GM21528 (cell line): Measurements from ENCODE around the gene WFDC1.

Experiments
- ATAC-seq: cut with Tn5 transposase; IDR thresholded peaks from one replicate; pipeline ENCODE4 v1.9.1; 2021; ENCODE audit warnings: mild to moderate bottlenecking, moderate library complexity; ENCODE audit not compliant: unreplicated experiment, low FRiP score

The WFDC1 gene

DNA sequence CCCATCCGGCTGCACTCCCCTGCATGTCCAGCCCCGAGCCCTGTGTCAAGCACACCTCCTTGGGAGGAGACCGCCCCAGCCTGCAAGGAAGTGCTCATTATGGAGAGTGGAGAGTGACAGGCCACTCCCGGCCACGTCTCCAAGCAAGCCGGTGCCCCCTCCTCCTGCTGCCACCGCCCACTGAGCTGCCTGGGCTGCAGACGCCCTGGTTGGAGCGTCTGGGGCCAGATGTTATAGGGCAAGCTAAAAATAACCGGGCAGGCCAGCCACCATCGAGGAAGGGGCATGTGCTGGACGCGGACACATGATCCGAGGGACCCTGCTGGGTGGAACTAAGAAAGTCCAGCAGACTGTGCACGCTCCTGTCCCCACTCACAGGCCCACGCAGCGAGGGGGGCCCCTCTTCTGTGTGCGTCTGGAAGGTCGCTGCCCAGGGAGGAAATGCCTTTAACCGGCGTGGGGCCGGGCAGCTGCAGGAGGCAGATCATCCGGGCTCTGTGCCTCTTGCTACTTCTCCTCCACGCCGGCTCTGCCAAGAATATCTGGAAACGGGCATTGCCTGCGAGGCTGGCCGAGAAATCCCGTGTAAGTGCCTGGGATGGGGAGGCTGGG, at the start of gene WFDC1:
Gene WFDC1 (plus strand): TSS at position 348 of the 612 bp plus-strand sequence. CDS start 94 bp downstream, at position 442.
- no peak for ATAC-seq

DNA sequence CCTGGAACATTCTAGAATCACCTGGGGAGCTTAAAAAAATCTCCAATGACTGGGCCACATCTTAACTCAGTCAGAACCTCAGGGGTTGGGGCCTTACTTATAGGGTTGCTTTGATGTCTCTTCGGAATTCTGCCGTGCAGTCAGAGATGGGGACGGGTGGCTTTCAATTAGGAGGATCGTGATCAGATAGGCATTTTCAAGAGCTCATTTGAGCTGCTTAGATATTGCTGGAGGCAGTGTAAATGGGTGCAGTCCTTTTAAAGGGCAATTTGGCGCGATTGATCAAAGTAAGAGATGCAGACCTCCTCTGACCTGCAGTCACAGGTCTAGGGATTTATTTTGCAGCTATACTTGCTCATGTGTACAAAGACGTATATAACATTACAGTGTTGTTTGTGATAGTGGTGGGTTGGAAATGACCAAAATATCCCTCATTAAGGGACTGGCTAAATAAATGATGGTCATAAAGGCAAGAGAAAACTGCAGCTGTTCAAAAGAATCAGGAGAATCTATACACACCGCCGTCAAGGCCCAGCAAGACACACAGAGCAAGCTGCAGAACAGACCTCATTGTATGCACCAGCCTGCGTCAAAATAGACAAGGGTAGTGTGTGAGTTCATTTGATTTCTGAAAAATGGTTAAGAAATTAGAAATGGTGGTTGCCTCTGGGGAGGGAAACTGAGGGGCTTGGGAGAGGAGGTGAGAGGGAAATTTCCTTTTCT, 48.6 kb upstream of the WFDC1 start:
- no peak for ATAC-seq

GRCh38 chr16:84246679-84247077, 48.0 kb upstream of the WFDC1 start:
- no peak for ATAC-seq

- no peak for ATAC-seq
Measured at GRCh38 chr16:84247331-84247730, 47.3 kb upstream of the WFDC1 start.

DNA sequence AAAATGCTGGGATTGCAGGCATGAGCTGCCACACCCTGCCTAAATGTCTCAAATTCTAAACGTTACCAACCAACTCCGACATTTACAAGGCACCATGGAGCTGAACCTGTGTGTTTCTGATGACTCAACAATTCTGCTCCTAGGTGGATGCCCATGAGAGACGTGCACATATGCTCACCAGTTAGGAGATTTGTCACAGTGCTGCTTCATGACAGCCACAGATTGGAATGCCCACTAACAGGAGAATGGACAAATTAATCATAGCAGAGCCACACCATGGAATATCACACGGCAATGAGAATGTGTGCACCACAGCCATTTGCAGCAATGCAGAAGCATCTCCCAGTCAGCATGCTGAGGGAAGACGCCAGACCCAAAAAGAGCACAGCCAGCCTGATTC, 46.8 kb upstream of the WFDC1 start:
- ATAC-seq, result no peak

DNA sequence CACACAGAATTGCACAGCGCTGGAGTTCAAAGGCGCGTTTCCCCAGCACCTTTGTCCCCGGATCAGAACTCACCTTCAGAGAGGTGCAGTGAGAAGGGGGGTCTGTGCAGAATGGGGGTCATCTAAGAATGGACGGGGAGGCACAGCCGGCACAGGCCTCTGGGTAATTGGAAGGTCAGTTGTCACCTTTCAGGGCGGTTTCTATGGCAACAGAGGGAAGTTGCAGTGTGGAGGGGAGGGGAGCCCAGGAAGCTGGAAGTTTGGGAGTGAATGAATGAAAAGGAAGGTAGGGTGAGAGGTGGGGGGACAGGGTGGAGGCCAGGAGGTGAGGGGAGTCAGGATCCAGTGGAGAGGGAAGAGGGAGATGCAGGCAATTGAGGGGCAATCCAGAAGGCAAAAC, 42.5 kb upstream of the WFDC1 start:
- no peak for ATAC-seq

DNA sequence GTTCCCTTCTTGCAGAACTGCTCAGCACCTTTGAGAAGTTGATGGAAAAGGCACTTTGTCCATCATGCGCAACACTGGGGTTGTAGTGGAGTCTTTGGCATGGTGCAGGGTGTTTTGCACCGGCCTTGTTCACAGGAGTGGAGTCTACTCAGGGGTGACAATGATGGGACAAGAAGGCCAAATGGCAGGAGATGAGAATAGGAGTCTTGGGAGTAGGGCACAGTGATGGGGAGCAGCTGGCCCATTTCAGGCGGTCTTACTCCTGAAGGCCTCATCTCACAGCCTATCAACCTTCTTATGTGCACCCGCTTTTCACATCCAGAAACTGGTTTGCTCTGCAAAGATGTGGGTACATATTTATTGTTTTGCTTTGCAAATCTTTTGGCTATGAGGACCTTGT, 41.5 kb upstream of the WFDC1 start:
- no peak for ATAC-seq

GRCh38 chr16:84254062-84254461, 40.6 kb upstream of the WFDC1 start:
- no peak for ATAC-seq

DNA sequence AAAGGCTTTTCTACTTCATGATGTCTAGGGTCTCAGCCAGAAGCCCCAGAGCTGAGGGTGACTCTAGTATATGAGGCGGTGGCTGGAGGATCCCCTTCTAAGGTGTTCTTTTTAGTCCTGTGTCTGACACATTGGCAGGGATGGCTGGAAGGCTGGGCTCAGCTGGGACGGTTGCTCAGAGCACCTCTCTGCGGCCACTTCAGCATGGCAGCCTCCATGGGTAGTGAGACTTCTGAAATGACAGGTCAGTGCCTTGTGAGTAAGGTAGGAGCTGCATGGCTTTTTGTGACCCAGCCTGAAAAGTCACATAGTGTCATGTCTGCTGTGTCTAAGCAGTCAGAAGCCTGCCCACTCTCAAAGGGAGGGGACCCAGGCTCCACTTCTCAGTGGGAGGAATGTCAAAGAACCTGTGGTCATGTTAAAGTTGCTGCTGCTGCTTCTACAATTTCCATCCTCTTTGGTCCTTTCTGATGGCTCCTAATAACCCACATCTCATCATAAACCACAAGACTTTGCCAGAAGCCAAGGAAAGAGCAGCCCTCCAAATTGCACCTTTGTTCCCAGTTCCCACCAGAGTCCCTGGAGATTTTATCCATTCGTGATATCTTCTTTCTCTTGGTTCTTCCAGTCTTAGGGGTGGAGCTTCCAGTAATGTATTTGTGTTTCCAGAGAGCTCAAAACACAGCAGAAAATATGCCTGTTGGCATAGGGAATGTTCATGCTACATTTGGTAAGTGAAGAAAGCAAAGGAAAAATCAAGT, 39.4 kb upstream of the WFDC1 start:
- no peak for ATAC-seq

- ATAC-seq, result no peak
Measured at GRCh38 chr16:84258266-84258665, 36.4 kb upstream of the WFDC1 start.

DNA sequence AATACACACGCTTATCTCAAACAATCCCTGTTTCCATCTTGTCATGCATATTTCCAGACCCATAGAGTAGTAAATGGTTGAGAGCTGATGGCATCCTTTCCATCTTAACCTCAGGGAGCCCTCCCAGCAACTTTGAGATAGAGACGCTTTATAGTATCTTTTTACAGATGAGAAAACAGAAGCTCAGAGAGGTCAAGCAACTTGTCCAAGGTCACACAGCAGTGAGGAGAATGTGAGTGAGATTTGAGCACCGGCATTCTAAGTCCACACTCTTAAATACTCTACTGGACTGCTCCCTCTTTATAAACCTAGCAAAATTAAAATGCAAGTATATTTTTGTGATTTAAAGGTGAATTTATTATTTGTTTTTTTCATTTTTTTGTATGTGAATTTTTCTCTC, 35.0 kb upstream of the WFDC1 start:
- no peak for ATAC-seq

DNA sequence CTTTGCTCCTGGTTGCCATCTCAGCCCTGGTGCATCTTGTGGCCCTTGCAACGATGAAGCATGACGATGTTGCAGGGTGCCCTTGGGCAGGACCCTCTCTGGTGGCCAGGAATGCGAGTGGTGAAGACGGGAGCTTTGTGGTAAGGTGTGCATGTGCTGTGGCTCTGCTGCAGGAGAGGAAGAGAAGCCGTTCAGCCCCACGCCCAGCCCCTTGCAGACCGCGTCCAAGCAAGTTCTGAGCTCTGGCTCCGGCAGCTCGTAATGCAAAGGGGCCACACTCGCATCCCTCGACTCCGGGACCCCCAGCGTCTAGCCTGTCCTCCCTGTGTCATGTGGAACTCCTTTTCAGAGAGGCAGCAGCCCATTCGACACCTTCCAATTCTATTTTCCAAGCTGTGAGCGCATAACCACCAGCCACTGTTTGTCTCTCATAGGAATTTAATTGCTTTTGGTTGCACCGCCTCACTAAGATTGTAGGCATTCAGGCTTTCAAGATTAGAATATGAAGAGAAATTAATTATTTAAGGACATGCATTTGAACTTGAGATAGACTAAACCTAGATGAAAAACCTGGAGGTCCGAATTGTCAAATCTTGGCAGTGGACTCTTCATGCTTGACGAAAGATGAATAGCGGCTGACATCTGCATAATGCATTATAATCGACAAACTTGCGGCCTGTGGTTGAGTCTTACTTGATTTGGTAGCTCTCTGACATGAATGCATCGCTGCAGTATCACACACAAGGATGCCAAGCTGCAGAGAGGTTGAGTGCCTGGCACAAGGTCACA, 33.7 kb upstream of the WFDC1 start:
- ATAC-seq, result no peak

DNA sequence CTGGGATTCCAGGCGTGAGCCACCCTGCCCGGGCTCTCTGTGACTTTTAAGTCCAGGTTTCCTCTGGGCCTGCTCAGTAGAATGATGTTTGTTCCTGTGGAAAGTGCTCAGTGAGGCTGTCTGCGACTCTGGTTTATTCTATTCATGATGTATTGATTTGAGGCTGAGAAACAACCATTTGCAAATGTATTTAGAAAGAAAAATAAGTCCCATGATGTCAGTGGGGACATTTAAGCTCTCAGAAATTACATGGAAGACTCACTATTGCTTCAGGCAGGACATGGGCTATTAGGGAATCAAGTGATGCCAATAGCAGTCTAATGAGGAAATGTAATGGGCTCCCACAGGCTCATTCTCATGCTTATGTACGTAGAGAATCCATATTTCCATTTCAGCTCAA, 32.6 kb upstream of the WFDC1 start:
- ATAC-seq, result no peak

GRCh38 chr16:84262939-84263338, 31.7 kb upstream of the WFDC1 start:
- no peak for ATAC-seq

DNA sequence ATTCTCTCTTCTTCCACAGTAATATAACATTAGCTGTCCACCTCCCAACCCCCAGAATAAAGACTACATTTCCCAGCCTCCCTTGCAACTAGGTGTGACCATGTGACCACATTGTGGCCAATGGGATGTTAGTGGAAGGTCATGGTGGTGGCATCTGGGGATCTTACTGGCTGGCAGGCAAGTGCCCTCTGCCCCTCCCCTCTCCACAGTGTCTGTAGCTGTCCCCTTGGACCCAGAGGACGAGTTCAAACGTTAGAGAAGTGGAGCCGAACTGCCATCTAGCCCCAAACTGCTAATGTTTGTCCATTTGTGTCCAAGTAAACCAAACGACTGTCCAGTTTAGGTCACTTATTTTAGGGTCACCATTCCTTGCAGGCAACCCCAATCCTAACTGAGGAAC, 28.2 kb upstream of the WFDC1 start:
- ATAC-seq, result no peak

DNA sequence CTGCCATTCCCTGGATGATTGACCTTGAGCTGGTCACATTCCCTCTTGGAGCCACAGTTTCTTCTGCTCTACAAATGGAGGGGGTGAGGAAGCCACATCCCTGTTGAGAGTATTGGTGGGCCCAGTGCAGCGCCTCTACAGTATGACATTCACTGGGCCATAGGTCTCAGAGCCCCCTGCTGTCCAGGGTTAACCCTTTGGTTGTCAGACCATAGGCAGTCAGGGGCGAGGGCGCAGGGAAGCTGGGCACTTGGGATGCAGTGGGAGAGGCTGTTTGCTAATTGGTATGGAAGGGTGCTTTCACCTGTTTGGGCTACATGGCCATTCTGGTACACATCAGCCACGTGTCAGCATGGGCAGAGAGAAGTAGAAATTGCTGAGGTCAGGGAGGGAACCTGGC, 27.3 kb upstream of the WFDC1 start:
- ATAC-seq, result no peak

- no peak for ATAC-seq
Measured at GRCh38 chr16:84268291-84269040, 26.2 kb upstream of the WFDC1 start.

DNA sequence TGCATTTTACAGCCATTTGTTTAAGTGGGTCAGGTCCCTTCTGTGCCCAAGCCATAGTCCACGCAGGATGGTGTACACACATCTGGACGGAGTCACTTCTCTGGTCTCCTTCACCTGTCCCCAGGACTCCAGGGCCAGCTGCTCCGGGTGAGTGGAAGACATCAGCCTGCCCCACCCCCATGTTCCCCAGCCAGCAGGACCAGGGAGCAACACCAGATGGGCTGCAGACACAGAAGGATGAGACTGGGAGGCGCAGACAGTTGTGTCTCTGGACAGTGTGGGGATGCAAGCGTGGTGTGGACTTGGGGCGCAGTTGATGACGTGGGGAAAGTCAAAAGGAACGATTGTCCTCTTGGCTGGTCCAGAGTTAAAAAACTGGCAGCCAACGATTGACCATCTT, 24.6 kb upstream of the WFDC1 start:
- ATAC-seq, result no peak

- ATAC-seq, result no peak
Measured at GRCh38 chr16:84270531-84270930, 24.1 kb upstream of the WFDC1 start.

GRCh38 chr16:84271037-84271436, 23.6 kb upstream of the WFDC1 start:
- ATAC-seq, result no peak
